ENCODE data around the gene ALG5.

Gene ALG5

GRCh38 chr13:36959456-36960116 is 39.6 kb downstream of the ALG5 start:
- FAIRE-seq (no peak), DNase-seq (ENCODE audit: insufficient read length, low spot score) (no peak)
- TF ChIP-seq, protein P1, sequence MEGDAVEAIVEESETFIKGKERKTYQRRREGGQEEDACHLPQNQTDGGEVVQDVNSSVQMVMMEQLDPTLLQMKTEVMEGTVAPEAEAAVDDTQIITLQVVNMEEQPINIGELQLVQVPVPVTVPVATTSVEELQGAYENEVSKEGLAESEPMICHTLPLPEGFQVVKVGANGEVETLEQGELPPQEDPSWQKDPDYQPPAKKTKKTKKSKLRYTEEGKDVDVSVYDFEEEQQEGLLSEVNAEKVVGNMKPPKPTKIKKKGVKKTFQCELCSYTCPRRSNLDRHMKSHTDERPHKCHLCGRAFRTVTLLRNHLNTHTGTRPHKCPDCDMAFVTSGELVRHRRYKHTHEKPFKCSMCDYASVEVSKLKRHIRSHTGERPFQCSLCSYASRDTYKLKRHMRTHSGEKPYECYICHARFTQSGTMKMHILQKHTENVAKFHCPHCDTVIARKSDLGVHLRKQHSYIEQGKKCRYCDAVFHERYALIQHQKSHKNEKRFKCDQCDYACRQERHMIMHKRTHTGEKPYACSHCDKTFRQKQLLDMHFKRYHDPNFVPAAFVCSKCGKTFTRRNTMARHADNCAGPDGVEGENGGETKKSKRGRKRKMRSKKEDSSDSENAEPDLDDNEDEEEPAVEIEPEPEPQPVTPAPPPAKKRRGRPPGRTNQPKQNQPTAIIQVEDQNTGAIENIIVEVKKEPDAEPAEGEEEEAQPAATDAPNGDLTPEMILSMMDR (IDR thresholded peaks at IDR 0.05; ENCODE audit: insufficient read depth, missing control alignments), result no peak

- TF ChIP-seq, protein P1 (IDR thresholded peaks at IDR 0.05; ENCODE audit: insufficient read depth, missing control alignments), result no peak
- FAIRE-seq, result no peak
Measured at GRCh38 chr13:36954542-36954941, 44.6 kb downstream of the ALG5 start.

GRCh38 chr13:36950920-36951319 is 48.2 kb downstream of the ALG5 start:
- TF ChIP-seq, protein P1 (IDR thresholded peaks at IDR 0.05; ENCODE audit: insufficient read depth, missing control alignments), result no peak
- no peak for FAIRE-seq
- DNase-seq (ENCODE audit: insufficient read length, low spot score), result no peak

More at GRCh38 chr13:36954542-36954941, 44.6 kb downstream of the ALG5 start:
- no peak for DNase-seq (ENCODE audit: insufficient read length, low spot score)

- TF ChIP-seq, protein P1 (IDR thresholded peaks at IDR 0.05; ENCODE audit: insufficient read depth, missing control alignments), result no peak
- FAIRE-seq, result no peak
- no peak for DNase-seq (ENCODE audit: insufficient read length, low spot score)
Measured at GRCh38 chr13:36950330-36950729, 48.8 kb downstream of the ALG5 start.

GRCh38 chr13:36945078-36945477 is 54.1 kb downstream of the ALG5 start:
- TF ChIP-seq, protein P1 (IDR thresholded peaks at IDR 0.05; ENCODE audit: insufficient read depth, missing control alignments), result no peak
- no peak for DNase-seq (ENCODE audit: insufficient read length, low spot score)
- peak; percentile 35 for FAIRE-seq

GRCh38 chr13:36925603-36926002 is 73.5 kb downstream of the ALG5 start:
- no peak for DNase-seq (ENCODE audit: insufficient read length, low spot score)
- no peak for FAIRE-seq
- TF ChIP-seq, protein P1 (IDR thresholded peaks at IDR 0.05; ENCODE audit: insufficient read depth, missing control alignments), result no peak

DNA sequence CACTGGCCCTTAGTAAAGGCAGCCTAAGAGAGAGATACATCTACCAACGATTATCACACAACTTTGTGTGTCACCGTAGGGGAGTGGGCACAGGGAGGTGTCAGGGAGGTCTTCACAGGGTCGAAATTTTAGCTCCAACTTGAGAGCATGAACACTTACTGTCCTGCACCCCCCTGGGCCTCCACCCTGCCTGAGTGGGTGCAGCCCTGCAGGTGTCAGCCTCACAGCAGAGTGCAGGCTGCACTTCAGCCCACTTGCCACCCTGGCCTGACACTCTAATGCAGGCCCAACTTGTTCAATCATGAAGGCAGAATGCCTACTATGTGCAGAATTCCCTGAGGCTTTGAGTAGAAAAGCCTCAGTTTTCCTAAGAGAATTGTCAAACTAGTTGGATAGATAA is 75.1 kb downstream of the ALG5 start:
- TF ChIP-seq, protein P1 (IDR thresholded peaks at IDR 0.05; ENCODE audit: insufficient read depth, missing control alignments), result no peak
- FAIRE-seq (no peak), DNase-seq (ENCODE audit: insufficient read length, low spot score) (no peak)

Data from D721Med (cell line).